C4-2B (cell line): ENCODE data around the gene BANF2.

Experiments used
- H3K27ac ChIP-seq: fragments of 450-650 bp; 2 replicates; pipeline ENCODE4 v1.5.1; 2017
- ZFX ChIP-seq: fragments of 450-650 bp; IDR thresholded peaks from 2 replicates; pipeline ENCODE4 v1.6.1; 2017
- TF ChIP-seq, protein P1 (sequence below): fragments of 450-650 bp; conservative IDR thresholded peaks from 2 replicates; pipeline ENCODE4 v1.5.1; 2017; ENCODE audit warnings: mild to moderate bottlenecking

BANF2 gene

DNA sequence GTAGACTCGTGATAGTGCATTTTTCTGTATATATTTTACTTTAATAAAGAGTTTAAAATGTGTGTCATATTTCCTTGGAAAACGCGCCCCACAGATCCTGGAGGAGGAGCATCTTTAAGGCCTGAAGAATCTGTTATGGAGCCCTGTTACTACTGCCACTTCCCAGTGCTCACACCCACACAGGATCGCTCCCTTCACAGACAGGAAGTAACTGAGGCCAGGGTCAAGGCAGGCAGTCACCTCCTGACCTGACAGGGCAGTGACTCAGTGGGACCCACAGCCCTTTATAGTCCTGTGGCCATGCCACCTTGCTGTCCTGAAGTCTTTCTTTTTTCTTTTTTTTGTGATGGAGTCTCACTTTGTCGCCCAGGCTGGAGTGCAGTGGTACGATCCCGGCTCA lies 26.7 kb upstream of the BANF2 start:
- no peak overlapping the region for H3K27ac ChIP-seq
- no peak for TF ChIP-seq ZFX
- TF ChIP-seq, protein P1, sequence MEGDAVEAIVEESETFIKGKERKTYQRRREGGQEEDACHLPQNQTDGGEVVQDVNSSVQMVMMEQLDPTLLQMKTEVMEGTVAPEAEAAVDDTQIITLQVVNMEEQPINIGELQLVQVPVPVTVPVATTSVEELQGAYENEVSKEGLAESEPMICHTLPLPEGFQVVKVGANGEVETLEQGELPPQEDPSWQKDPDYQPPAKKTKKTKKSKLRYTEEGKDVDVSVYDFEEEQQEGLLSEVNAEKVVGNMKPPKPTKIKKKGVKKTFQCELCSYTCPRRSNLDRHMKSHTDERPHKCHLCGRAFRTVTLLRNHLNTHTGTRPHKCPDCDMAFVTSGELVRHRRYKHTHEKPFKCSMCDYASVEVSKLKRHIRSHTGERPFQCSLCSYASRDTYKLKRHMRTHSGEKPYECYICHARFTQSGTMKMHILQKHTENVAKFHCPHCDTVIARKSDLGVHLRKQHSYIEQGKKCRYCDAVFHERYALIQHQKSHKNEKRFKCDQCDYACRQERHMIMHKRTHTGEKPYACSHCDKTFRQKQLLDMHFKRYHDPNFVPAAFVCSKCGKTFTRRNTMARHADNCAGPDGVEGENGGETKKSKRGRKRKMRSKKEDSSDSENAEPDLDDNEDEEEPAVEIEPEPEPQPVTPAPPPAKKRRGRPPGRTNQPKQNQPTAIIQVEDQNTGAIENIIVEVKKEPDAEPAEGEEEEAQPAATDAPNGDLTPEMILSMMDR, result no peak

DNA sequence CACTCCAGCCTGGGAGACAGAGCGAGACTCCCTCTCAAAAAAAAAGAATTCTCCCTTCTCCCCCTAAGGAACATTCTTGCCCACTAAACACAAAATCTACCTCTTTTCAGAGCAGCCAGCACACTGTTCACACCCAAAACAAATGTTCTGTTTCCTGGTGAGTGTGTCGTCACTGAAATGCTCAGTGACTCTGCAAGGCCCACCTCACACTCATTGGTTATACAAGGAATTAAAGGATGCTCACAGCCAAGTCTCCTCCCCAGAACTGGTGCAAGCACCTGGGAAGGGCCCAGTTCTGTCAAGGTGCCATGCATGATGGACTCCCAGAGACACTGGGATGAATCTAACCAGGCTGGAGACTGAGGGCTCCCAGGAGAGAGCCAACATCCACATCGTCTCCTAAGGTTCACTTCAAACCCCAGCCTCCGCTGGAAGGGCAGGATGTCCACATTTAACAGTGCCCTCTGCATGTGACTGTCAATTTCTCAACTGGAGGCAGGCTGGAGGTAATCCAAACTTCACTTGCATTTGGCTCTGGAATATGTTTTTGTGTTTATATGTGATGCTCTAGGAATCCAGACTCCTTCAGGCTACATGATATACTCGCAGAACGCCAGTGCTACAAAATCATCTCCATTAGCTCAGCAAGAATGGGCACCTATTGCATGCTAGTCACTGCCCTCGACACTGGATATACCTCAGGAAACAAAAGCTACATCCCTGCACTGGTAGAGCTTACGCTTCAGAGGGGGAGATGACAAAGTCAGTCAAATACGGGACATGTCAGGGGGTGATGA lies 24.8 kb upstream of the BANF2 start:
- TF ChIP-seq ZFX, result no peak
- TF ChIP-seq, protein P1, result no peak

GRCh38 chr20:17675519-17676377 lies 24.0 kb upstream of the BANF2 start:
- TF ChIP-seq ZFX, result no peak
- TF ChIP-seq, protein P1, result no peak
- no peak overlapping the region for H3K27ac ChIP-seq

More for the DNA sequence above, 24.8 kb upstream of the BANF2 start:
- H3K27ac ChIP-seq, result no peak overlapping the region

GRCh38 chr20:17676378-17676759 lies 23.4 kb upstream of the BANF2 start:
- TF ChIP-seq, protein P1, result no peak
- TF ChIP-seq ZFX, result no peak
- no peak overlapping the region for H3K27ac ChIP-seq

- no peak overlapping the region for H3K27ac ChIP-seq
- TF ChIP-seq ZFX, result no peak
- TF ChIP-seq, protein P1, result no peak
Observed at GRCh38 chr20:17676942-17677341, 22.8 kb upstream of the BANF2 start.

GRCh38 chr20:17678295-17678694 lies 21.5 kb upstream of the BANF2 start:
- H3K27ac ChIP-seq, result no peak overlapping the region; the same call in 1 of the 2 replicates
- no peak for TF ChIP-seq ZFX
- TF ChIP-seq, protein P1, result no peak

DNA sequence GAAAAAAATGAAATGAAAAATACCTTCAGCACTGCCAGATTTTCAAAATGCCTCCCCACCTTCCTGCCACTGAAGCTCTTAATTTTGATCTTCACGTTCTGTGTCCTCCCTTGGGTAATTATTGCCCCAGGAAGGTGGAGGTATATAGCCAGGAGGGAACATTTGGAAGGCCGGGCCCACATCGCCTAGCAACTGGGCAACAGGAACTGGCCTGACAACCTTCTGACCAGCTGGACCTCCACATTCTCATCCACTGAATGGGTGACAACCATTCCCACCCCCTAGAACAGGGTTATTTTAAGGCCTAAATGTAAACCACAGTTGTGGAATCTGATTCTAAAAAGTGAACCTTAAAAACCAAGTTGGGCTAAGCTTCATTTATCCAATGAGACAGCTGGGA lies 20.9 kb upstream of the BANF2 start:
- H3K27ac ChIP-seq, result peak overlapping the region; percentile 36; the same call in 1 of the 2 replicates
- TF ChIP-seq ZFX, result no peak
- TF ChIP-seq, protein P1, result no peak
